NCI-H526 treated with DMSO at 0.1 percent for 48 hours (cell line): Measurements from ENCODE around the gene OR4D11.
A peak's percentile ranks its signal among the peaks of the same experiment; 100 is the strongest.

Experiments used
- DNase-seq: peaks from one replicate; lab custom pipeline; 2025; lab: John Stamatoyannopoulos, UW

OR4D11 gene

GRCh38 chr11:59548309-59548656, 44.9 kb downstream of the OR4D11 start:
- no peak for DNase-seq

- peak; percentile 95 for DNase-seq
These were observed 47.0 kb downstream of the OR4D11 start for GRCh38 chr11:59550368-59550841.

DNA sequence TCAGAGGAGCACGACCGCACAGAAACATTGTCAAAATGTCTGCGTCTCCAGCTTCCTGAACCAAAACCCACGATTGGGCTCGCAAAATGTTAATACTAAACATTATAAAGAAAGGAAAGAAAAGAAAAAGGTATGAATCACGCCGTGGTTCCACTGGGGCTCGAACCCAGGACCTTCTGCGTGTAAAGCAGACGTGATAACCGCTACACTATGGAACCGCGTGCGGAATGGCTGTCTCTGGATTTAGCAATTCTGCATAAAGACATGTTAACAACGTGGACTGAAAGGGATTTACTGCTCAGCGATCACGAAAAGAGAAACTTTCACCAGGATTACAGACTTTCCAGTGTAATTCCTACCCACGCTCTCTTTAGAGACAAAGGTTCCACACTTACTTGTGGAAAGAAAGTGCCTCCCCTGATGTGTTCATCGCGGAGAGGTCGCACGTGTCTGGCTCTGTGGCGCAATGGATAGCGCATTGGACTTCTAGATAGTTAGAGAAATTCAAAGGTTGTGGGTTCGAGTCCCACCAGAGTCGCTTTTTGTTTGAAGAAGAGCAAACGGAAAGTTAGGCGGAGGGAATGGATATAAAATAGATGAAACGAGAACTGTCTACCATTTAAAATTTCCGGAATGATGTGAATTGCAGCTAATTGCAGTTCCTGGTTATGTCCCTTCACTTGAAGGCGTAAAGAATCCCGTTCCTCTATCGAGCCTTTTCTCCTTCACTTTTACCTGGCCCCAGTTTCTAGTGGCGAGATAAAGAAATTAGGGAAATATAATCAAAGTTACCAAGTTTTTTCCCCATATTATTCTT, 47.7 kb downstream of the OR4D11 start:
- DNase-seq: peak; percentile 92

GRCh38 chr11:59551659-59552521, 48.5 kb downstream of the OR4D11 start:
- no peak for DNase-seq

DNA sequence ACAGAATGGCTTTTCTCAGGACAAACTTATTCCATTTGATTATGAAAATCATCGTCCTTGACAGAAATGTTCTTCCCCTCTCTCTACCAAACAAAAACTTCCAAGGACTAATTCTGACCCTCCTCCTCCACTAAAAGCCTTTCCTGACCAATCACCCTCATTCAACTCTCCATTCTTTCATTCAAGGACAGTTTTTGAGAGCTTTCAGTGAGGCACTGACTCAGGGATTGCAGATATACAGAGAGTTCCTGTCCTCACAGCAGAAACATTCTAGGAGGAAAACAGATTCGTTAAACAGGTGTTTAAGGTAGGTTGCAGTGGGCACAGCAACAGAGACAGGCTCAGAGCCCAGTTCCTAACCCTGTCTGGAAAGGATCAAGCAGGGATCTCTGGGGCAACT, 49.5 kb downstream of the OR4D11 start:
- no peak for DNase-seq

DNA sequence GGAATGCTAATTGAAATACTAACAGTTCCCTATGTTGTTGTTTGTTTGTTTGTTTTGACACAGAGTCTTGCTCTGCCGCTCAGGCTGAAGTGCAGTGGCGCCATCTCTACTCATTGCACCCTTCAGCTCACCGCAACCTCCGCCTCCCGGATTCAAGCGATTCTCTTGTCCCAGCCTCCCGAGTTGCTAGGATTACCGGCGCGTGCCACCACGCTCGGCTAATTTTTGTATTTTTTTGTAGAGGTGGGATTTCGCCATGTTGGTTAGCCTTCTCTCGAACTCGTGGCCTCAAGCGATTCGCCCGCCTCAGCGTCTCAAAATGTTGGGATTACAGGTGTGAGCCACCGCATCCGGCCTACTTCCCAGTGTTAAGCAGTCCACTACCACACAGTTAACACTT, 49.9 kb downstream of the OR4D11 start:
- DNase-seq: no peak
